ENCODE measurements around the gene SLC30A9.

SLC30A9 gene

GRCh38 chr4:42008011-42008786, 17.9 kb downstream of the SLC30A9 start:
- no peak for DNase-seq

DNA sequence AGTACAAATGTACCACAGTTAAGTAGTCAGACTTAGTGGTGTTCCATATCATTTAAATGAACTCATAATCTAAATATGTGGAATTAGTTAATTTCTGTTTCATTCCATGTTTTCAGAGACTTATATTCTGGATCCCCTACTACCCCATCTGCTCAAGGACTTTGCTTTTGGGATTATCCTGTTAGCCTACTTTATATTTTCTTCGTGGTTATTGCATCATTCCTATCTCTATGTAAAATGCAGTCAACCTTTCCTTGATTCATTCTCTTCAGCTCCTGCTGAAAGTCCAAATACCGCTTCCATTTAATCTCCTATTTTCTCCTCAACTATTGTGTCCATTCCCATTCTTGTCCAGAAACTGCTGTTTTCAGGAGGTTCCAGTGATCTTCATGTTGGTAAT, 25.1 kb downstream of the SLC30A9 start:
- DNase-seq, result no peak

DNA sequence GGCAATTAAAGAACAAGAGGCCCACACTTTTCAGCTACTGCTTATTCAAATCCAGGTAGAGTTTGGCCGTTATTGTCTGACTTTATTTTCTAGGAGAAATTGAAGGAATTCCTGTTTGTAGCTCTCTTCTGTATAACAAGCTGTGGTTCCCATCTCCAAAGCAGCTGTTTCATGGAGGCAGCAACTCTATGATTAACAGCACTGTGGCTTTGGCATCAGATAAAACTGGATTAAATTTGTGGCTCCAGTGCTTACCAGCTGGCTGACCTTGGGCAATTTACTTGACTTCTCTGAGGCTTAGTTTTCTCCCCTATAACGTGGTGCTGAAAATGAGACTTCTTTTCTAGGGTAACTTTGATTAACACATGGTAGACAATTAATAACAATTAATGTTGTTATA, 28.1 kb downstream of the SLC30A9 start:
- DNase-seq, result peak; percentile 37

DNA sequence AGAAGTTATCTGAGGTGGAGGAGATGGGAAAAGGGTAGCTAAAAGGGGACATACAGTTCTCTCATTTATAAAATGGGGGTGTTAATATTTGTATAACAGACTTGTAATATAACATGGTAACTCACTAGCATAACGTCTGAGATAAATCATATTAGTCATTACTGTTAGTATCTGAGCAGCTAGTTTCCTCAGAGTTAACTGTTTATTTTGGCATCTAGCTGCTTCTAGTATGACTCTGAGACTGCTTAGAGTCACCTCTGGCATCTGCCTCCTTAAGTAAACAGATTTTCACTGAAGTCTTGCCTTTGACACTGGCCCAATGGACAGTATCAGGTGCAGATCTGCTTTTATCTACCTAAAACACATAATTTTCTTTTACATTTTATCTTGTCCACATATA, 58.1 kb downstream of the SLC30A9 start:
- DNase-seq, result no peak

- no peak for DNase-seq
Measured at GRCh38 chr4:42050516-42051249, 60.4 kb downstream of the SLC30A9 start.

DNA sequence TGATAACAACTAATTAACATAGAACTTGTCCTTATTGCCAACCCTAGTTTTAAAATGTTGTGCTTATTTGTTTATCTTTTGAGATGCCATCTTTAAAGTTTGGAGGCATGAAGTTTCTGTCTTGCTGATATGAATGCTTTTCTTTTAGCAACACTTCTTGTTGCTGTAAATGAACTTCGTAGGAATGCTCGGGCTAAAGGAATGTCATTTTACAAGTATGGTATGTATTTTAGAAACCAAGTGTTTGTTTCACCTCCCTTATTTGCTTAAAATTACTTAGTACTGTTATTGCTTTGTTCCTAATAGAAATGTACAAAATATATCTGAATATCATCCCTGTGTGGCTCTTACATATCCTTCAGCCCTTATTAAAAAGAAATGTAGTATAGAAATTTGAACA, 76.1 kb downstream of the SLC30A9 start:
- DNase-seq, result no peak

- DNase-seq, result no peak
Measured at GRCh38 chr4:42067264-42067663, 76.9 kb downstream of the SLC30A9 start.

DNA sequence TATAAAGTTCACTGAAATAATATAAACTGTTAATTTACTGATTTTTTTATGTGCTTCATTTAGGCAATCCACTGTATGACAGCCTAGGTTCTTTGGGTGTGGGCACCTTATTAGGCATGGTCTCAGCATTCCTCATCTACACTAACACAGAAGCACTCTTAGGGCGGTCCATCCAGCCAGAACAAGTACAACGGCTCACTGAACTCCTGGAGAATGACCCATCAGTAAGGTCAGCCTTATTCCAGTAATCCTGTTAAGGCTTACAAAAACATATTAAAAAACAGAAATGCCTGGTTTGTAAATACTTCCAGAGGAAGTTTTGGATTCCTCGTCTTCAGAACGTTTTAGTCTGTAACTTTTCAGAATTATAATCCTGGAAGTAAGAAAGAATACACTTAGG, 80.1 kb downstream of the SLC30A9 start:
- no peak for DNase-seq

DNA sequence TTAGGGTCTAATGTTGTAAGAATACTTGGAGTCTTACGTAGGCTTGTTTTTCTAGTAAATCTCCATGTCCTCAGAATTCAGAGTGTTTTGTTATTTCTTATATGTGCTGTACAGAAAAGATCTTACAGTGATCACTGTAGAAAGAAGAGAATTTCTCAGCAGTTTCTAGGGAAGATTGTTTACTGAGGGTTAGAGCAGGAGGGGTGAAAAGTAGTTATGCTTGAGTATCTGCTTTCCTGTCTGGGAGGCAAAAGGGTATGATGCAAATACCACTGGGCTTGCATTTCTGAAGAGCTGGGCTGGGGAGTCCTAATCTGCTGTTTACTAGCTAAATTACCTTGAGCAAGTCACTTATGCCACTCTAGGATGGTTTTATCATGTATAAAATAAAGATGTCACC, 84.0 kb downstream of the SLC30A9 start:
- DNase-seq, result no peak

DNA sequence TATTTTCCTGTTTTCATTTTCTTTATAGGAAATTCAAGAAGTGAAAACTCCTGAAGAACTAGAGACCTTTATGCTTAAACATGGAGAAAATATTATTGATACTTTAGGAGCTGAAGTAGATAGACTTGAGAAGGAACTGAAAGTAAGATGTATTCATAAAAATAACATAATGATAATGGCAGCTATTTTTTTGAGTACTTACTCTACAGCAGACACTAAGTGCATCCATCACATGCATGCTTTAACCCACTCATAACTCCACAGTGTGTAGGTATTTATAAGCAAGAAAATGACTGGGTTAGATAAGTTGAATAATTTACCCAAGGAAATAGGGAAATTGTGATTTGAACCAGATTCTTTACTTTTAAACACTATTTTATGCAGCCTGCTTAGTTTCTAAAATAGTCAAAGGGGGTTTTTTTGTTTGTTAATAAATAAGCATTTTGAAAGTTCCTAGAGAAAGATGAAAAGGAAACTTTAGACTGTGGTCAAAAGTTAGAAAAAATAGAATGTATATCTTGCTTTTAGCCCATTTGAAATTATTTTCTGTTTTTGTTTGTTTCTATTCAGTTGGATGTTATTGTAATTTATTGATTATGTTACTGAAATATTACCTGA, 88.0 kb downstream of the SLC30A9 start:
- DNase-seq, result no peak

DNA sequence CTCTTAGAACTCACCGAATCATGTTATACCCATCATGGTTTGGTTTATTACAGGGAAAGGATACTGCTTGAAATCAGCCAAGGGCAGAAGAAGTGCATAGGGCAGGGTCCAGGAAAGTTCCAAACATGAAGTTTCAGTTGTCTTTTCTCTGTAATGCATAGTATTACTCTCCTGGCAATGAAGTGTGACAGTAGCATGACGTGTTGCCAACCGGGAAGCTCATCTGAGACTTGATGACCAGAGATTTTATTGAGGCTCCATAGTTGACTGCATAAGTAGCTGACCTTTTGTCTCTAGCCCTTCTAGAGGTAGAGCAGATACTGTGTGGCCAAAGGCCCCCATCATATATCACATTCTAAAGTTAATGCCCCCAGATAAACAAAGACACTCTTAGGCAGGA, 90.0 kb downstream of the SLC30A9 start:
- no peak for DNase-seq

DNA sequence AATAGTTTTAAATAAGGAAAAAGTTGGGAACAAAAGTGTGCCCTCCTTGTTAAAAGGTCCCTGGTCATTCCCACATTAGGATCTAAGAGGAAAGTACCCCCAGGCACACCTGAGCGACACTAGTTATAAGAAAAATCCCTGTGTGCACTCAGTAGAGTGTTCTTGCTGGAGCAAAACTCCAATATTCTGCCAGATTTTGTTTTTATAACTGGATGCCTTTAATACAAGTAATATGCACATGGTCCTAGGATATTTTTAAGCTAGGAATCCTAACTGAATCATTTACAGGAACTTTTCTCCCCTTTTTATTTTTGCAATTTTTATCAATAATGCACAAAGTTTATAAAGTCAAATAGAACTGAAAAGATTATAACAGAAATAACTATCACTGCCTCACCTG, 93.5 kb downstream of the SLC30A9 start:
- no peak for DNase-seq

DNA sequence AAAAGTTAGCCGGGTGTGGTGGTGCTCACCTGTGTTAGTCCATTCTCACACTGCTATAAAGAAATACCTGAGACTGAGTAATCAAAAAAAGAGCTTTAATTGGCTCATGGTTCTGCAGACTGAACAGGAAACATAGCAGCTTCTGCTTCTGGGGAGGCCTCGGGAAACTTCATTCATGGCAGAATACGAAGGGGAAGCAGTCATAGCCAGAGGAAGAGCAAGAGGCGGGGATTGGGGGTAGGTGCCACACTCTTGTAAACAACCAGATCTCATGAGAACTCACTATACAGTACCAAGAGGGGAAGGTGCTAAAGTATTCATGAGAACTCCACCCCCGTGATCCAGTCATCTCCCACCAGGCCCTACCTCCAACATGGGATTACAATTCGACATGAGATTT, 98.1 kb downstream of the SLC30A9 start:
- no peak for DNase-seq

DNA sequence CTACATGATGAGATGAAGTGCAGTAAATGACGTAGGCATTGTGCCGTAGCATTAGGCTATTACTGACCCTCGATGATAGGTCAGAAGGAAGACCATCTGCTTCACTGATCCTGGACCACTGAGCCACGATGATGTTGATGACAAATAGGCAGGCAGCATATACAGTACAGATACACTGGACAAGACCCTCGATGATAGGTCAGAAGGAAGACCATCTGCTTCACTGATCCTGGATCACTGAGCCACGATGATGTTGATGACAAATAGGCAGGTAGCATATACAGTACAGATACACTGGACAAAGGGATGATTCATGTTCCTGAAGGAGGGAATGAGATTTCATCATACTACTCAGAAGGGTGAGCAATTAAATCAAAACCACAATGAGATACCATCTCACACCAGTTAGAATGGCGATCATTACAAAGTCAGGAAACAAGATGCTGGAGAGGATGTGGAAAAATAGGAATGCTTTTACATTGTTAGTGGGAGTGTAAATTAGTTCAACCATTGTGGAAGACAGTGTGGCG, 111.2 kb downstream of the SLC30A9 start:
- DNase-seq, result no peak

DNA sequence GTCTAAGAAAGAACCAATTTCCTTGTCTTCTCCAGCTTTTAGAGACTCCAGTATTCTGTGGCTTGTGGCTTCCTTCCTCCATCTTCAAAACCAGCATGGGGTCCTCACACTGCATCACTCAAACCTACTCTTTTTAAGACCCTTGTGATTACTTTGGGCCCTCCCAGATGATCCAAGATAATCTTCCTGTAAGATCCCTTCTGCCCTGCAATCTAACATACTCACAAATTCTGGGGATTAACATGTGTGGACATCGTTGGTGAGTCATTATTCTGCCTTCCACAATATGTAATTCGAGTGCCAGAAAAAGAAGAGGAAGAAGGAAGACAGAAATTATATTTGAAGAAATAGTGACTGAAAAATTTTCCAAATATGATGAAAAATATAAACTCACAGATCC, 114.2 kb downstream of the SLC30A9 start:
- DNase-seq, result no peak

DNA sequence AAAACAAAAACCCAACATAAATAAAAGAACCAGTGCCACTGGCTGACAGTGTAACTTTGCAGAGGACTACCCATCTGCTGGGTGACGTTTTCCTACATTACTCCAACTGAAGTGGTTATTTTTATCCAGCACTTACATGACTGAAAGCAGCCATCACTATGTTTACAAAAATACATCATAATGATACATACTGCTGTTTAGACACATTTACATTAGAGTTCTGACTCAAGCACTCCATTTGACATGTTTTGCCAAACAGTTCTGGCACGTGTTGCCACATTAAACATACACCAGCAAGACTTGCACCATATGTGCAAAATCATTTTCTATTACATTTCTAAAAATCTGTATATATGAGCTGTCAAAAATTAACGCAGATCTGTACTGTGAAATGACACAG, 122.5 kb downstream of the SLC30A9 start:
- no peak for DNase-seq

- DNase-seq, result no peak
Measured at GRCh38 chr4:42119886-42120285, 129.6 kb downstream of the SLC30A9 start.

GRCh38 chr4:42122237-42122636, 131.9 kb downstream of the SLC30A9 start:
- no peak for DNase-seq

GRCh38 chr4:42123071-42123644, 132.8 kb downstream of the SLC30A9 start:
- DNase-seq, result no peak

DNA sequence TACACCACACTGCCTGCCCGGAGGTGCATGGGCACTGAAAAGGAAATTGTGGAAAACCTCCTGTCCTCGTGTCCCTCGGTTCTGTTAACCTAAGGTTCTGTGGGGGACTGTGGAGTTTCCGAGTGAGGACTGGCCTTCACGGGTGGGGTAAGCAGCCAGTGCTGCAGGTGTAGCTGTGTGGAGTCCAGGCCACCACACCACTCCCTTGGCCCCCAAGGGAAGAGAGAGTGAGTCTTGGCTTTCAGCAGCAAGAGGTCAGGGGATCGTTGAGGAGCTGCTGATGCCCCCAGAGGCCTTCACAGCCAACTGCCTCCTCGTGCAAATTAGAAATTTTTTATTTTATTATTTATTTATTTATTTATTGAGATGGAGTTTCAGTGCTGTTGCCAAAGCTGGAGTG, 141.8 kb downstream of the SLC30A9 start:
- no peak for DNase-seq

GRCh38 chr4:42133006-42133405, 142.7 kb downstream of the SLC30A9 start:
- no peak for DNase-seq

DNA sequence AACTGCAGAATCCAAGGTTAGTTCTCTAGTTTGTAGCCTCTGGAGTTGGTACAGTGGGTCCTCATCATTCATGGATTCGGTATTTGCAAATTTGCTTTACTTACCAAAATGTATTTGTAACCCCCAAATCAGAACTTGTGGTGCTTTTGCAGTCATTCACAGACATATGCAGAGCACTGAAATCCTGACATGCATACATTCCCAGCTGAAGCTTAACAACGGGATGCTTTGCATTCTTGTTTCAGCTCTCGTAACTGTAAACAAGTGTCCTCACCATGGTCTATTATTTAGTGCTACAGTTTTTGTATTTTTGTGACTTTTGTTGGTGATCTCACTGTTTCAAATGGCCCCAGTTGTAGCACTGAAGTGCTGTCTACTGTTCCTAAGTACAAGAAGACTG, 146.0 kb downstream of the SLC30A9 start:
- DNase-seq, result no peak
